Hypothalamus (tissue), 51 donors: Measurements from ENCODE around the gene RPS23.
A peak's percentile ranks its signal among the peaks of the same experiment; 100 is the strongest.
"Not testable (repeated sequence)": the region's sequence is repeated elsewhere in the genome, so short reads cannot be mapped to it uniquely, and the experiment has no call there.

Source experiments
- DNase-seq, 51 donors: peaks; one replicate each; lab custom pipeline; 2025; lab: John Stamatoyannopoulos, UW

The RPS23 gene

DNA sequence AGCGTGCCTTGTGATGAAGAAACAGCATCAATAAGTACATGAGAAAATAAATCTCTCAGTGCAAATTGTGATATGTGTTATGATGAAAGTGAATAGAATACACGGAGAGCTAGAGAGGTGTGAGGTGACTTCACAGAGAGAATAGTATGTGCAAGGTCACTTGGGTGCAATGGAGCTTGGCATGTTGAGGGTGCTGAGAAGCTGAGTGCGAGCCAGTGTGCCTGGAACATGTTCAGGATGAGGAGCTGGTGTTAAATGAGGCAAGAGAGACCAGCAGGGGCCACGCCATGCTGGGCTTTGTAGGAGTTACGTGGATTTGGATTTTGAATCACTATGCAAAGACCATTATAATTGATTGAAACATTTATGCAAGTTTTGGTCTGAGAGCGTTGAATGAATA lies 12.8 kb upstream of the RPS23 start:
- DNase-seq = no peak

DNA sequence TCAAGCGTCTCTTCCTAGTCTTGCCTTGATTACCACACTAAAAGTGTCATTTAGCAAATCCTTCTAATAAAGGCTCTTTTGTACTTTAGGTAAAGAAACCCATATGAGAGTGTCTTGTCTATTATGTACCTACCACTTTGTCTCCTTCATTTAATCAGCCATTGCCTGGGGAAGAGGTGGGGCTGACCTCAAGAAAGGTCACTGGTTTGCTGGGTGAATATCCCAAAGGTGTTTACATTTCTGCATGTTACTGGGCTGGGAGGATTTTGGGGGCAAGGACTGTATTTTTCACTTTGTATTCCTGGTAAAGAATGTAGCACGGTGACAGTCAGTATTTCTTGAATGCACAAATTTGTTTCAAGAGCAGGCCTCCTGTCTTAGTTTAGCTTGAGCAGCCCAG lies 11.9 kb upstream of the RPS23 start:
- no peak for DNase-seq

DNA sequence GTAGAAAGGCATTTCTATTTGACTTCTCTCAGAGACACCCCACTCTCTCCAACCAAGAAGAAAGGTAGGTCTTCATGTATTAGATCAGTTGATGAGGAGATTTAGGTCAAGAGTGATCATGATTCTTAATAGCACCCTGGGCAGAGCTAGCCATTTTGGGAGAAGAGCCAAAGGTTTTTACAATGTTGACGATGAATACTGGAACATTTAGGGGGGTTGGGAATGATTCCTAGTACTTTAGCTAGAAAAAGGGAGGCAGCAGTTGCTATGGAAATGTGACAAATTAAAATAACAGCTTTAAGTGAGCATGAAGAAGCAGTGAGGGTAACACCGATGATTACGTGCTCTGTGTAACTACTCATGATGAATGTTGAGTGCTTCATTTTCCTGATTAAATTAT lies 9.5 kb upstream of the RPS23 start:
- DNase-seq = peak in 1 of 51 donors; percentile 66

DNA sequence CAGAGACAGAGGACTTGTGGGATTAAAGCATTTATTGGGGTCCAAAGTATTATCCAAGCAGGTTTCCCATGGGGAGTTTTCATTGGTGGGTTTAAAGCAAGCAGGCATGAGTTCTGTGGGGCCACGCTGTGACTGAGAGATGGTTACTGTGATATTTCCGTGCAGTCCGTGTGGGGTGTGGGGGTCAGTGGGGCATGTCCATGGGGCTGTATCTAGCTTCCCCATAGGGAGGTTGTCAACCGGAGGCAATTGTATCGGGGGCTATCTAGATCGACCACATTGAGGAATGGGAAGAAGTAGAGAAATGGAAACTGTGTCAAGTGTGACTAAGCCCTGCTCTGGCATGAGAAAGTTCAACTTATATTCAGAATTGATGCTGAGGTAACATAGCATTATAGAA lies 7.1 kb upstream of the RPS23 start:
- DNase-seq = no peak

DNA sequence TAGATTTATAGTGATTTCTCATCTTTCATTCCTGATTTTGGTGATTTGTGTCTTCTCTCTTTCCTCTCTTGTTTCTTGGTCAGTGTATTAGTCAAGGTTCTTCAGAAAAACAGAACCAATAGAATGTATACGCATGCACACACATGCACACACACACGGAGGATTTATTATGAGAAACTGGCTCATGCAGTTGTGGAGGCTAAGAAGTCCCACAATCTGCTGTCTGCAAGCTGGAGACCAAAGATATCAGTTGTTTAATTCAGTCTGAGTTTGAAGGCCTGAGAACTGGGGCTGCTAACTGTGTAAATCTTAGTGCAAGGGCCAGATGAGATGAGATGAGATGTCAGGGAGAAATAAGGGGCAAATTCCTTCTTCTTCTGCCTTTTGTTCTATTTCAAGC lies 5.7 kb upstream of the RPS23 start:
- DNase-seq = no peak

DNA sequence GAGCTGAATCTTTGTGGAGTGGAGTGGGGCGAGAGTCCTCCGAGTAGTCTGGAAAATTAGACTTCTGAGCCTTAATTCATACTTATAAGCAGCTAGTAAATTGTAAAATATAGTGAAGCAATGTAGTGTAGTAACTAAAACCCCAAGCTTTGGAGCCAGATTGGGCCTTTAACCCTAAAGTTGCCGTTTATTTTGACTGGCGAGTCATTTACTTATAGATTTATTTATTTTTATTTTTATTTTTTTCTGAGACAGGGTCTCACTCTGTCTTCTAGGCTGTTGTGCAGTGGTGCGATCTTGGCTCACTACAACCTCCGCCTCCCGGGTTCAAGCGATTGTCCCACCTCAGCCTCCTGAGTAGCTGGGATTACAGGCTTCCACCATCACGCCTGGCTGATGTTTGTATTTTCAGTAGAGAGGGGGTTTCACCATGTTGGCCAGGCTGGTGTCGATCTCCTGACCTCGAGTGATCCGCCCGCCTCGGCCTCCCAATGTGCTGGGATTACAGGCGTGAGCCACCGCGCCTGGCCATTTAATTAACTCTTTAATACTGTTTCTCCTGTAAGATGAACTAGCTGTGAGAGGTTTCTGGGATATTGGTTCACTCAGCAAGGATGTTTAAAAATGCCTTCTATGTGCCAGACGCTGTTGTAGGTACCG lies 687 bp upstream of the RPS23 start:
- DNase-seq = no peak

DNA sequence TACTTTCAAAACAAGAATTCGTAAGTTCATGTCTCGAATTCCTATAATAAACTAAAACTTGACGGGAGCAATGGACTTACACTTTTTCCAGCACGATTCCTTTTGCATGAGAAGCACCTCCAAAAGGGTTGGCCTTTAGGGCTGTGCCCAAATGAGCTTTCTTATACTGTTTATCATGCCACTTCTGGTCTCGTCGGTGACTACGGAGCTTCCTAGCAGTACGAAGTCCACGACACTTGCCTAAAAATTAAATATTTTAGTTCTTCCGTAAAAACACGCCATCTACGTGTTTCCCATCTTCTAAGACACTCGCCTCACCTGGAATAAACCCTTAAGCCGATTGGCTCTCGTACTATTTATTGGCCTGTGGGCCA lies 554 bp downstream of the RPS23 start:
- DNase-seq = no peak

DNA sequence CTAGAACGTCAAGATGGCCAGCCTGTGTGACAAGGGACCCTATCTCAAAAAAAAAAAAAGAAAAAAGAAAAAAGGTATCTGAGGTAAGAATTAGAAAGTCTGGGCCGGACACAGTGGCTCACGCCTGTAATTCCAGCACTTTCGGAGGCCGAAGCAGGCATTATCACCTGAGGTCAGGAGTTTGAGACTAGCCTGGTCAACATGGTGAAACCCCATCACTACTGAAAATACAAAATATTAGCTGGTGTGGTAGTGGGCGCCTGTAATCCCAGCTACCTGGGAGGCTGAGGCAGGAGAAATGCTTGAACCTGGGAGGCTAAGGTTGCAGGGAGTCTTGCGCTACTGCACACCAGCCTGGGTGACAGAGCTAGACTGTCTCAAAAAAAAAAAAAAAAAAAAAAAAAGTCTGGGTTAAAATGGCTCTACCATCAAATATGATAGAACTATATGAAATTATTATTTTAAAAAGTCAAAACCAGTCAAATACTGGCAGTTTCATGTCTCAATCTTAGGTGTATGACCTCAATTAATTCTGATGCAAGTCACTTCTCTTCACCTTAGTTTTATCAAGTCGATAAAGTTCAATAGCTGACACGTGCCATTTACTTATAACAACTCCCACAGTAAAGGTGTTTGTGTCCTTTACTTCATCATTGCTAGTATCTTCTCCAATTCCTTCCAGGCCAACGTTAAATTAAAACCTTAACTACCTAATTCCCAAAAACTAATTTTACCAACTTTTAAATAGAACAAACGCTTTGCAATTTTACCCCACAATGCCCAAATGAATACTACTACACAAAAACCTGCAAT lies 1.1 kb downstream of the RPS23 start:
- no peak for DNase-seq

DNA sequence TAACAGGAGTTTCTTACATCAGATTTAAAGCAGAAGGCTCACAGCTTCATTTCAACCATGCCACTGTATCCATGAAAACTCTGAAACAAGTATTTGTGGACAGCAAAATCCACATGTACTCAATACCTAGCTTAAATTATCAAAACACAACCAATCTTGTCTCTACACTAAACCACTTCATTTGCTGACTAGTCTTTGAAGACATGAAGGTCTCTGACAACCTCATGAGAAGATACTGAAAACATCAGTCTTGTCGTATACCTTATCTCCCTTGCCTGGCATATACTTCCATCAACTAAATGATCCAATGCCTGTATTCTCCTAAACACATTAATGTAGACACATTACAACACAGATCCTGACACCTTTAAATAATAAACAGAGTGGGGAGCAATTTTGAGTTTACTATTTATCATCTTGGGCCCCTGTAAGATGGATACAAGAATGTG lies 2.9 kb downstream of the RPS23 start:
- DNase-seq = no peak

DNA sequence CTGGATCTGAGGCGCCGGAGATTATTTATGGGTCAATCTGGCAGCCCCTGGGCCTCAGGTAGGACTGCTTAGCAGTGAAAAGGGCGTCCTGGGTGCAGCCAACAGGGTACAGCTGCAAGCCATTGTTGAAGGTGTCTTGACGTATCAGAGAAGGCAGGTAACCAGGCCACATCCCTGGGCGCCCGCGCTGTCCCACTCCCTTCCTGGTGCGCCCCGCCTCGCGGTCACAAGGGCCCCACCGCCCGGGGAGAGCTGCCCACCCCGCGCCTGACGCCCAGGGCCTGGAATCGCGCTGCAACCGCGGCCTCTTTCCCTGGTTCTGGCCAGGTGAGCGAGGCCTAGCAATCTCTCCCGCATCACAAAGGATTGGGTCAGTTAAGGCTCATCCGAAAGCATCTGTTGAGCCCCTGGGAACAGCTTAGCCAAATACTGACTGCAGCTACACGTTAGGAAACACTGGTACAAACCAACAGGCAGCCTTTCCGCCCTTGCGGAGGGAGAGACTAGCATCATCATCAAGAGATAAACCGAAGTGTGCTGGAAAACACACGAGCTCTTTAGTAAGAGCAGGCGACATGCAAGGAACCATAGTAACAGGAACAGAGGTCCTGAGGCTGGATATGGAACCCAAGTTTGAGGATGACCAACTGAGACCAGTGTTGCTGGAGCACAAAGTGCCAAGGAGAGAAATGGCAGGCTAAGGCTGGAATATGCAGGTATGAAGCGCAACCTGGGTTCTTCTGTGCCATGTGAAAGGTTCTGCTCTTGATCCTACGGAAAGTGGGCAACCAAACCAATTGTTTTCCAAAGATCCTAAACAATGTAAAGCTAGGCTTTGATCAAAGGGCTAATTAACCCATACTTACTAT lies 3.6 kb downstream of the RPS23 start:
- no peak for DNase-seq

DNA sequence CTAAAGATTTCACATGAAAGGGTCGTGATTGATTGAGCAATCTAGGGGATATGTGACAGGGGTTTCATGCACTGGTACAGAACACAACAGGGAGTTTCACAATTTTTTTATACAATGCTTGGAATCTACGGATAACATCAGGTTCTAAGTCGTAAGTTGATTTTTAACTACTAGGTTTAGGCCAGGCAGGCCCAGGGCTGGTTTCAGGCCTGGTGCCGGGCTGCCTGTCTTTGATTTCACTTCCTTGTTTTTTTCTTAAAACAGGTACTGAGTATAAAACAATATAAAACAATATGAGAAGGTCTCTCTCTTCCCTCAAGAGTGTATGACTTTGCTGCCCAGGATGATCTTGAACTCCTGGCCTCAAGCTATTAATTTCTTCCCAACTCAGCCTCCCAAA lies 4.7 kb downstream of the RPS23 start:
- DNase-seq = not testable (repeated sequence)

DNA sequence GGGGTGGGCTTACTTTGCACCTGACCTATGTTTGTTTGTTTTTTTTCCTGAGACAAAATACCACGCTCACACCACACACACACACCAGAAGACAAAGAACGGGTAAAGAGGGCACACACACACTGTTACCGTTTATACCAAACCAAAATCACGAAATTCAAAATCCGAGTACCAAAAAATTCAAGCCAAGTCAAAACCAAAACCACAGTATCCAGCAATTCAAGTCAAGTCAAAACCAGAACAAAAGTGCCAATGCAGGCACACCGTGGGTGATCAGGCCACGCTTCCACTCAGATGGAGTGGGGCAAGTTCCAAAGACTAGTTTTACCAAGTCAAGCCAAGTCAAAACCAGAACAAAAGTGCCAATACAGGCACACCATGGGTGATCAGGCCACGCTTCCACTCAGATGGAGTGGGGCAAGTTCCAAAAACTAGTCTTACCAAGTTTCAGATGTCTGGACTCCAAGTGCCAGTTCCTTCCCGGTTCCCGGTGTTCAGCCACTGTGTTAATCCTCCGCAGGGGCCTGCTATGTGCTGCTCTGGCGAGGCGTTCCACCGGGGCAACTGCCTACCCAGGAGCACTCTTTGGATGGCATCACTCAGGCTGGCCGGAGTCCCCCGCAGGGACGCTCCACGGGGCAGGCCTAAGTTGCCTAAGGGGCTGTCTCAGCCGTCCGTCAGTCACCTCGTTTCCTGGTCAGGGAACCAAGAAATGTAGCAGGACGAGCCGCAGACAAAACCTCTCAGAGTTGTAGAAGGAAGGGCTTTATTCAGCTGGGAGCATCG lies 5.4 kb downstream of the RPS23 start:
- DNase-seq = not testable (repeated sequence)

DNA sequence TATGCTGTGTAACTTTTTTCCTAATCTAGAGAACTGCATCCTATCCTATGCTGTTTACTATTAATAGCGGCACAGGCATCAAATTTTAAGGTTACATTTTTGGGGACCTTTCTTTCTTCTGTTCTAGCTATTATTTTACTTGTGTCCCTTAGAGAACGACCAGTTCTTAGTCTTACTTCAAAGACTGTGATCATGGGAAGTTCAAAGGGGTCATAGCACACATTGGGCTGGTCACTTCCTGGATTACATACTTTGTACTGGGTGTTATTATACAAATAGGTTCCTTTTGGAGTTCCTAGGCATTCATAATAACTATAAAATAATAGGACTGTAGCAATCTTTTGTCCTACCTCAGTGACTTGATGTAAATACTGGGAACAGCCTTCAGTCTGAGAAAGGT lies 8.8 kb downstream of the RPS23 start:
- not testable (repeated sequence) for DNase-seq

DNA sequence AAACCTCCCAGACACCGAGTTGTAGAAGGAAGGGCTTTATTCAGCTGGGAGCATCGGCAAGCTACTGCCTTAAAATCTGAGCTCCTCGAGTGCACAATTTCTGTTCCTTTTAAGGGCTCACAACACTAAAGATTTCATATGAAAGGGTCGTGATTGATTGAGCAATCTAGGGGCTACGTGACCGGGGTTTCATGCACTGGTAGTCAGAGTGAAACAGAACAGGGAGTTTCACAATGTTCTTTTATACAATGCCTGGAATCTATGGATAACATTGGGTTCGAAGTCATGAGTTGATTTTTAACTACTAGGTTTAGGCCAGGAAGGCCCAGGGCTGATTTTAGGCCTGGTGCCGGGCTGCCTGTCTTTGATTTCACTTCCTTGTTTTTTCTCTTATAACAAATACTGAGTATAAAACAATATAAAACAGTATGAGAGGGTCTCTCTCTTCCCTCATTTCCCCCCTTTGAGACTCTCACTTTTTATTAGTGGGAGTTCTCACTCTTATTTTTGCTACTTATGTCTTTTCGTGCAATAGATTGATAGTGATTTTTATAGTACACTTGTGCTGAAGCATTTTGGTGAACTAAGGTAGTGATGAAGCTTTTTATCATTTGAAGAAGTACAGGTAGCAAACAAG lies 10.7 kb downstream of the RPS23 start:
- not testable (repeated sequence) for DNase-seq

DNA sequence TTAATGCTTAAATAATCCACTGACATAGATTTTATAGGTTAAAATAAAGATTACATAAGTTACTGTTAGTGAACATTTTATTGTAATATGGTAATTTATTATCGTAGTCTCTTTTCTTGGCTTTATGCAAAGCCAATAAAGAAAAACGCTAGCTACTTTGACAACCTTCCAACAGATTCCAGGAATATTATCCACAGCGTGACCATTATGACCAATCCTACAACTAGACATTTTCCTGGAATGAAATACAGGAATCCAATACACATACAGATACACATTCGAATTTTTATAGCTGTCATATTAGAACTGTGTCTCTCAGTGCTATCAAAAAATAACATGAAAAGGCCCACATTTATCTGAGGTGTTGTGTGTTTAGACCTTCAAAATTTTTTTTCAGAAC lies 13.1 kb downstream of the RPS23 start:
- no peak for DNase-seq

DNA sequence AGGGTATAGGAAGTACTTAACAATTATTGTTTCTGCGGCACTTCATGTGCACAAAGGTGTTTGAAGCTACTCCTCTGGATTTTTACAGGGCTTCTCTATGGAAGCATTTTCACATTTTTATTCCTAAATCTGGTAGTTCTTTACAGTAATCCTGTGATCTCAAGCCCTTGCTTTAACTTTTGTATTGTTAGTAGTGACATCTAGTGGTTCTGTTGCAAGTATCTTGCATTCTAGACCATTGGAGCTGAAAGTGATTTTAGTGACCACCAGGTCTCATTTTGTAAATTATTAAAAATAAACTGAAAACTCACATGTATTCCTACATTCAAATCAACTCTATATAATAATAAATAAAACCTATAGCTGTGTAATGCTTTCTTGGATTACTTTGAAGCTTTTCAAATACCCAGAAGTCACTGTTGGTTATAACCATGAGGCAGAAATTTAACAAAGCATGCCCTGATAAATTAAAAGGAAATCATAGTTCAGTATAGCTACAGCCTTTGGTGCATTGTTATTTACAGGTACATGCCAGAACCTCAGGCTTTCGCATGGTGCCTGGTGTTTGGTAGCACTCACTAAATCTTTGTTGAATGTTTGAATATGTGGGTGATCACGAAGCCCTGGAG lies 18.9 kb downstream of the RPS23 start:
- peak in 1 of 51 donors; percentile 3 for DNase-seq

DNA sequence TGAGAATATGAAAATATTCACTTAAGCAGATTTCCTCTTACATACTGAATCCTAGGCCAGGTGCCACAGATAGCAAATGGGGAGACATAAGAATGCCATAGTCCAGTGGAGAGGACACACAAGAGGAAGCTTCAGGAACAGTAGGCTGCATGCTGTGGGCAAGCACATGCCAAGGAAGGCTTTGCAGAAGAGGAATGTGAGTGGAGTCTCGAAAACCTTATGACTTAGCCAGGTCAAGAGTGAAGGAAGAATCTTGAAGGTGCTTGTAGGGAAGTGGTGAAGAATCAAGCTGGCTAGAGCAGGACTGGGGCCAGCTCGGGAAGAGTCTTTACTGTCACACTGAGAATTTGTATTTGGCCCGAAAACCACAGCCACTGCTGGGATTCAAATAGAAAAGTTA lies 20.4 kb downstream of the RPS23 start:
- DNase-seq = no peak

DNA sequence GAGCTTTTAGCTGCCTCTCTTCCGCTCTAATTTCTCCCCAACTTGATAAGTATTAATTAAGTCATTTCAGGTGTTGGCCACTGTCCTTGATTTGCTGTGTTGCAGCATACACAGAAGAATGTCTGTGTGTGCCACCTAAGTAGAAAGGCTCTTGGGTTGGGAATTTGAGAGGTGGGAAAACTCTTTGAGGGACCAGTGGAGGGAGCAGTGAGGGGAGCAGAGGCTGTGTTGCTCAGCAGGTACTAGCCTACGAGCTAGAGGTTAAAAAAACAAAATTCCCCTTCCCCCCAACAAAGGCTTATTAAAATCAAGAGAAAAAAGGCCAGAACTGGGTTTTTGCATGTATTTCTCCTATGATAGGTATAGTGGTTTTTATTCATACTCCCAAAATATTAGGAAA lies 20.9 kb downstream of the RPS23 start:
- no peak for DNase-seq

DNA sequence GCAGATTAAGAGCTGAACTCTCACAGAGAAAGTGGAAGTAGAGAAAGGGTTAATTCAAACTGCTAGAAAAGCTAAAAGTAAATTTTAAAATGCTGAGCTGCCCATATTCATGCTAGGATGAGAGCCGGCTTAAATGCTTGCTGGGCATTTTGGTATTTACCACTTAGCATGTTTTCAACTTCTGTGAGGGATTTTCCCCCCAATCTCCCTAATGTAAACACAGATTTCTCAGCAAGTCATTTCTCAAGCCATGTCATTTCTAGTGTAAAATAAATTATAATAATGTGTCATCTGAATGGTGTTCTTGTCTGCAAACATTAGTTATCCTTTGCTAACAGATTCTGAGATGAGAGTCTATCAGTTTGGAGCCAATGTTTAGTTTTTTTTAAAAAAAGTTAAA lies 22.3 kb downstream of the RPS23 start:
- no peak for DNase-seq

DNA sequence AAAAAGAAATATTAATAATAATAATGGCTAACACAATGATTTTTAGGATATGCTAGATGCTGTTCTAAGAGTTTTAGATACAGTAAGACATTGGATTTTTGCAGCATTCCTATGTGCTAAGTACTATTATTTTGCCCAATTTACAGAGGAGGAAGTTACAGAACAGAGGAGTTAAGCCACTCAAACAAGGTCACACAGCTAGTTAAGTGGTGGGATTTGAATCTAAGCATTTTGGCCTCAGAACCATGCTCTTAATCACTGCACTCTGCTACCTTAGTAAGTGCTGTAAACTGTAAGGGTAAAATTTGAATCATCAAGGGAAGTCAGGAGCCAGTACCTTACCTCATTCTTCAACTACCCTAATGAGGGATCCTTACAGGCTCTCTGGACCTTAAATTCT lies 25.4 kb downstream of the RPS23 start:
- no peak for DNase-seq
